Effector memory CD8-positive, alpha-beta T cell (primary cell): ENCODE results near the gene PILRB.
"Not testable (repeated sequence)": the region's sequence is repeated elsewhere in the genome, so short reads cannot be mapped to it uniquely, and the experiment has no call there.

Experiments
- ATAC-seq: fragments of 150-1000 bp; cut with Tn5 transposase; replicated peaks from 2 replicates; pipeline ENCODE4 v1.10.0; 2021; ENCODE audit warnings: mild to moderate bottlenecking, moderate library complexity
- DNase-seq, 3 experiments: peaks; one replicate each; pipeline ENCODE4 v3.0.0; 2021
- H3K27ac Mint-ChIP-seq, 2 donors: one replicate each; pipeline ENCODE4 v1.8.0; 2022; ENCODE audit warnings: mild to moderate bottlenecking in 2 of 2, mixed read lengths in 2 of 2, moderate library complexity in 2 of 2
- H3K27me3 Mint-ChIP-seq, 2 donors: one replicate each; pipeline ENCODE4 v1.8.0; 2022; ENCODE audit warnings: mixed read lengths in 2 of 2
- H3K36me3 Mint-ChIP-seq: one replicate; pipeline ENCODE4 v1.8.0; 2022; ENCODE audit warnings: mild to moderate bottlenecking, moderate library complexity, mixed read lengths; ENCODE audit not compliant: insufficient read depth
- H3K4me1 Mint-ChIP-seq, 2 donors: one replicate each; pipeline ENCODE4 v1.8.0; 2022; ENCODE audit warnings: low read depth in 2 of 2, mixed read lengths in 2 of 2
- H3K4me3 Mint-ChIP-seq, 2 donors: one replicate each; pipeline ENCODE4 v1.8.0; 2022; ENCODE audit warnings: mild to moderate bottlenecking in 2 of 2, mixed read lengths in 2 of 2, moderate library complexity in 2 of 2
- H3K9me3 Mint-ChIP-seq, 2 donors: one replicate each; pipeline ENCODE4 v1.8.0; 2022; ENCODE audit warnings: mixed read lengths in 2 of 2

The PILRB gene

DNA sequence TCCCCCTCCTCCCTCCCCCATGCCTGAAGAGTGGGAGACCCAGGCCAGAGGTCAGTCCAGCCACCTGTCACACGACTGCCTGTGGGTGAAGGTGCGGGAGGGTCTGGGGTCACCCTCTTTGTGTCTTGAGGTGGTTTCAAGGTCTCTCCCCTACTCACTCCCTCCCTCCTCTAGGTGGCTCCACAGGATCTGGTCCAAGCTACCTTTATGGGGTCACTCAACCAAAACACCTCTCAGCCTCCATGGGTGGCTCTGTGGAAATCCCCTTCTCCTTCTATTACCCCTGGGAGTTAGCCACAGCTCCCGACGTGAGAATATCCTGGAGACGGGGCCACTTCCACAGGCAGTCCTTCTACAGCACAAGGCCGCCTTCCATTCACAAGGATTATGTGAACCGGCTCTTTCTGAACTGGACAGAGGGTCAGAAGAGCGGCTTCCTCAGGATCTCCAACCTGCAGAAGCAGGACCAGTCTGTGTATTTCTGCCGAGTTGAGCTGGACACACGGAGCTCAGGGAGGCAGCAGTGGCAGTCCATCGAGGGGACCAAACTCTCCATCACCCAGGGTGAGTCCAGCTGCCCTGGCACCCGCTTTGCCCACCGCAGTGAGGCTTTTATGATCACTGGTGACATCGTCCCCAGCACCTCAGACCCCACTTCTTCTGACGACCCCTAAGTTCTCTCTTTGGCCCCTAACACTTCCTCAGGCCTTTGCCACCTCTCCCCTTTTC lies 16.1 kb downstream of the PILRB start:
- not testable (repeated sequence) for ATAC-seq, H3K27me3 Mint-ChIP-seq, DNase-seq, H3K9me3 Mint-ChIP-seq
- H3K4me3 Mint-ChIP-seq = peak overlapping the region in 1 of 2 donors; percentile 23
- H3K36me3 Mint-ChIP-seq = peaks cover 11% of the 10 kb centered on the region
- H3K27ac Mint-ChIP-seq = peak overlapping the region in 1 of 2 donors; percentile 68
- peaks cover 15 to 23% of the 10 kb centered on the region in 2 donors for H3K4me1 Mint-ChIP-seq

DNA sequence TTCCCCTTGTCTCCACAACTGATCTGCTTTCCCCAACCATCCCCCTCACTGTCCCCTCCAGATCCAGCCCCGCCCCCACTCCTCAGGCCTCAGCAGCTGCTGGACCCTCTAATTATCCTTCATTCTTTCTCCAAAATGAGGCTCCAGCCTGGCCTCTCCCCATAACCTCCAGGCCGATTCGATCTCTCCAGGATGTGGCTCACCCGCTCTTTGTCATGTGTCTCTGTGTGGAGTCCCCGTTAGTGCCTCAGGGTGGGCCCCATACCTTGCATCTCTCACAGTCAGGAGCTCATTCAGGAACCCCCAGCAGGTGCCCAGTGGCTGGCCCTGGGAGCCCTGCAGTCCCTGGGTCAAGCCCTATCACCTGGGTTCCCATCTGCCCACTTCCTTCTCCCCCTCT lies 16.7 kb downstream of the PILRB start:
- DNase-seq (no peak), ATAC-seq (no peak)
- H3K27me3 Mint-ChIP-seq = no peaks in the 10 kb centered on the region
- H3K4me1 Mint-ChIP-seq = peaks cover 14 to 22% of the 10 kb centered on the region in 2 donors
- peak overlapping the region in 1 of 2 donors; percentile 3 for H3K4me3 Mint-ChIP-seq
- peak overlapping the region in 1 of 2 donors; percentile 68 for H3K27ac Mint-ChIP-seq
- no peaks in the 10 kb centered on the region for H3K9me3 Mint-ChIP-seq
- H3K36me3 Mint-ChIP-seq = peaks cover 9% of the 10 kb centered on the region

DNA sequence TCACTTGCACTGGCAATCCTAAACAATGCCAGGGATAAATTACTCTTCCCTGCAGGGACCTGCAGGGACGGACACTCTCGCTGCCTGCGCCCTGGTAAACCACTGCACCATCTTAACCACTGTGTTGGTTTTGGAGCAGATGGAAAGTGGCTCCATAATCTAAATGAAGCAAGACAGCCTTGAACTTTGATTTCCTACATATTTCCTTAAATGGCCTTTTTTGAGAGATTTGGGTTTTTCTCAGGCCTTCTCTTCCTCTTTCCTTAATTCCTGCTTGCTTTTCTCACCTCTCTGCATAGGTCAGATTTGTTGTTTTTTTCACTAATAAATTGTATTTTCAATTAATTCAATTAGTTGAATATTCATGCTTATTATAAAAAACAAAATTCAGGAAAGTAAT lies 18.1 kb downstream of the PILRB start:
- ATAC-seq (no peak), DNase-seq (no peak)
- Mint-ChIP-seq H3K36me3 (peaks cover 9% of the 10 kb centered on the region), H3K27me3 (no peaks in the 10 kb centered on the region), H3K27ac (no peak overlapping the region), H3K4me3 (no peak overlapping the region), H3K9me3 (no peaks in the 10 kb centered on the region), H3K4me1 (peaks cover 14 to 17% of the 10 kb centered on the region in 2 donors)

DNA sequence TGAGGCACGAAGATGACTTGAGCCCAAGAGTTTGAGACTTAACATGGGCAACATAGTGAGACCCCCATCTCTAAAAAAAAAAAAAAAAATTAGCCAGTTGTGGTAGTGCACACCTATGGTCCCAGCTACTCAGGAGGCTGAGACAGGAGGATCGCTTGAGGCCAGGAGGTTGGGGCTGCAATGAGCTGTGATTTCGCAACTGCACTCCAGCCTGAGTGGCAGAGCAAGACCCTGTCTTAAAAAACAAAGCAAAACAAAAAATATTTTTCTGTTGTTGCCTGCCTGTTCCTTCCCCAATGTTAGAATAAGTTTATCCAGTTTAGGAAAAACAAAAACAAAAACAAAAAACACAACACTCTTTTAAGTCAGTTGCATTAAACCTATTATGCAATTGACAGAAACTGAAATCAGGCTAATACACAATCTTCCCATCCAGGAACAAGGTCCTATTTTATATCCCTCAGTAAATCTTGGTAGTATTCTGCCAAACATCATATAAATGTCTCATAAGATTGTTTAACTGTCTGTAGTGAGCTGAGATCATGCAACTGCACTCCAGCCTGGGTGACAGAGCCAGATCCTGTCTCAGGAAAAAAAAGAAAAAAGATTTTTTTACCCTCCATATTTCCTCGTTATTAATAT lies 20.3 kb downstream of the PILRB start:
- Mint-ChIP-seq H3K27me3 (no peaks in the 10 kb centered on the region), H3K36me3 (peaks cover 9% of the 10 kb centered on the region), H3K4me1 (peaks cover 10% of the 10 kb centered on the region in 2 donors), H3K9me3 (no peaks in the 10 kb centered on the region), H3K27ac (no peak overlapping the region), H3K4me3 (no peak overlapping the region)
- no peak for DNase-seq
- no peak for ATAC-seq

DNA sequence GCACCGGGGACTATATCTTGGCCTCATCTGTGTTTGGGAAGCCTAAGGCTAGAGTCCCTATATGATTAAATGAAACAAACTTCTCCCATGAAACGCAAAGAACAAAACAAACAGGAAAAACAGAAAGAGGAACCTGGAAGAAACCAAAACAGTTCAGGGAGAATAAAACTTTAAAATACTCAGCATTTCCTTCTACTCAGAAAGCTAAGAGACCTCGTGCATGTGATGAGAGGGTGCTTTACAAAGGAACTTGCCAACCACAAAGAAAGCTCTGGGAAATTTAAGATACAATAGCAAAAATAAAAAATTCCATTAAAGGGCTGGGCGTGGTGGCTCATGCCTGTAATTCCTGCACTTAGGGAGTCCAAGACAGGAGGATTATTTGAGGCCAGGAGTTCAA lies 22.3 kb downstream of the PILRB start:
- Mint-ChIP-seq H3K27me3 (no peaks in the 10 kb centered on the region), H3K9me3 (no peaks in the 10 kb centered on the region), H3K27ac (no peak overlapping the region), H3K4me3 (no peak overlapping the region), H3K4me1 (peaks cover 0 to under 1% of the 10 kb centered on the region in 2 donors), H3K36me3 (peaks cover 9% of the 10 kb centered on the region)
- no peak for ATAC-seq
- DNase-seq = no peak

DNA sequence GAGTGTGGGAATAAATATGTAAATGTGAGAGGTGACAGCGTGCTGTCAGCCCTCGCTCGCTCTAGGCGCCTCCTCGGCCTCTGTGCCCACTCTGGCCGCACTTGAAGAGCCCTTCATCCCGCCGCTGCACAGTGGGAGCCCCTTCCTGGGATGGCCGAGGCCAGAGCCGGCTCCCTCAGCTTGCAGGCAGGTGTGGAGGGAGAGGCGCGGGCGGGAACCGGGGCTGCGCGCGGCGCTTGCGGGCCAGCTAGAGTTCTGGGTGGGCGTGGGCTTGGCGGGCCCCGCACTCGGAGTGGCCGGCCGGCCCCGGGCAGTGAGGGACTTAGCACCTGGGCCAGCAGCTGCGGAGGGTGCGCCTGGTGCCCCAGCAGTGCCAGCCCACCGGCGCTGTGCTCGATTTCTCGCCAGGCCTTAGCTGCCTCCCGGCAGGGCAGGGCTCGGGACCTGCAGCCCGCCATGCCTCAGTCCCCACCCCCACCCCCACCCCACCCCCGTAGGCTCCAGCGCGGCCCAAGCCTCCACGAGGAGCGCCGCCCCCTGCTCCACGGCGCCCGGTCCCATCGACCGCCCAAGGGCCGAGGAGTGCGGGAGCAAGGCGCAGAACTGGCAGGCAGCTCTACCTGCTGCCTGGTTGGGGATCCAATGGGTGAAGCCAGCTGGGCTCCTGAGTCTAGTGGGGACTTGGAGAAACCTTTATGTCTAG lies 23.8 kb downstream of the PILRB start:
- H3K27ac Mint-ChIP-seq, DNase-seq, H3K9me3 Mint-ChIP-seq, H3K36me3 Mint-ChIP-seq, H3K4me3 Mint-ChIP-seq, H3K27me3 Mint-ChIP-seq, H3K4me1 Mint-ChIP-seq, ATAC-seq: not testable (repeated sequence)

DNA sequence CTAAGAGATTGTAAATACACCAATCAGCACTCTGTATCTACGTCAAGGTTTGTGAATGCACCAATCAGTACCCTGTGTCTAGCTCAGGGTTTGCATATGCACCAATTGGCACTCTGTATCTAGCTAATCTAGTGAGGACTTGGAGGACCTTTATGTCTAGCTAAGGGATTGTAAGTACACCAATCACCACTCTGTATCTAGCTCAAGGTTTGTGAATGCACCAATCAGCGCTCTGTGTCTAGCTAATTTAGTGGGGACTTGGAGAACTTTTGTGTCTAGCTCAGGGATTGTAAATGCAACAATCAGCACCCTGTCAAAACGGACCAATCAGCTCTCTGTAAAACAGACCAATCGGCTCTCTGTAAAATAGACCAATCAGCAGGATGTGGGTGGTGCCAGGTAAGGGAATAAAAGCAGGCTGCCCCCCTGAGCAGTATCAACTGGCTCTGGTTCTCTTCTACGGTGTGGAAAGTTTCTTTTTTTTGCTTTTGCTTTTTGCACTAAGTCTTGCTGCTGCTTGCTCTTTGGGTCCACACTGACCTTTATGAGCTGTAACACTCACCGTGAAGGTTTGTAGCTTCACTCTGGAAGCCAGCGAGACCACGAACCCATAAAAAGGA lies 24.4 kb downstream of the PILRB start:
- not testable (repeated sequence) for H3K4me3 Mint-ChIP-seq, H3K4me1 Mint-ChIP-seq, H3K27ac Mint-ChIP-seq, H3K27me3 Mint-ChIP-seq, DNase-seq, ATAC-seq, H3K36me3 Mint-ChIP-seq, H3K9me3 Mint-ChIP-seq

DNA sequence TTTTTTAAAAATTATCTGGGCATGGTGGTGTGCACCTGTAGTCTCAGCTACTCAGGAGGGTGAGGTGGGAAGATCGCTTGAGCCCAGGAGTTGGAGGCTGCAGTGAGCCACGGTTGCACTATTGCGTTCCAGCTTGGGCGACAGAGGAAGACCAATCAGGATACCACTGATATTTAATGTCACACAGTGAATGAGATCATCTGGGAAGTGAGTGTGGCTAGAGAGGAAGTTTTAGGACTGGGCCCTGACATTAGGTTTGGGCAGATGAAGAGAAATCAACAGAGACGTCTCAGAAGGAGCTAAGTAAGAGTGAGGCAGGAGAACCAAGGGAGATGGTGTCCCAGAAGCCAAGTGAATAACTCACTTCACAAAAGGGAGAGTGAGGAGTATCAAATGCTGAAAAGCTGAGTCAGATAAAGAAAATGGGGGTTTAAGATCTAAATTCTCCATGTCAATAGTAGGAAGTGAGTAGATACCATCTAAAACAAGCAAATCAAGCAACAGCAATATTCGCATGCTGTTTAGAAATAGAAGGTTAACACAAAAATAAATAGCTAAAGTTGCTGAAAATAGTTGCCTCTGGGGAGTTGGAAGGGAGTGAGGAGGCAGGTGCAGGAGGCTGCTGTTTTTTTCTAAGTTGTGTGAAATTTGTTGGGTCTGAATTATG lies 26.8 kb downstream of the PILRB start:
- Mint-ChIP-seq H3K36me3 (no peaks in the 10 kb centered on the region), H3K9me3 (no peaks in the 10 kb centered on the region), H3K4me1 (no peaks in the 10 kb centered on the region), H3K4me3 (no peak overlapping the region), H3K27ac (no peak overlapping the region), H3K27me3 (peaks cover 2 to 7% of the 10 kb centered on the region in 2 donors)
- no peak for ATAC-seq
- no peak for DNase-seq

DNA sequence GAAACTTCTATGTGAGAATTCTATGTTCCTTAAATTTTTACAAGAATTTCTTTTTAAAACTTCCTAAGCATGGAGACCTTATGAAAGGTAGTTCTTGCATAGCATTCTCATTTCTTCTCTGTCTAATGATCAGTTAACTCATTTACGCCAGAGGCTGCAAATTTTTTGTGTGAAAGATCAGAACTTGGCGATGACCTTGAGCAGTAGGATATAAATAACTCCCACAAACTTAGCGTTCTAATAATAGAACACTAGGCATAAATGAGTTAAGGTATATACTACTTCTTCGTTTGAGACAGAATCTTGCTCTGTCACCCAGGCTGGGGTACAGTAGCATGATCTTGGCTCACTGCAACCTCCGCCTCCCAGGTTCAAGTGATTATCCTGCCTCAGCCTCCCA lies 29.0 kb downstream of the PILRB start:
- Mint-ChIP-seq H3K27ac (no peak overlapping the region), H3K27me3 (peaks cover 10 to 15% of the 10 kb centered on the region in 2 donors), H3K36me3 (no peaks in the 10 kb centered on the region), H3K4me3 (no peak overlapping the region), H3K4me1 (no peaks in the 10 kb centered on the region), H3K9me3 (no peaks in the 10 kb centered on the region)
- DNase-seq (no peak), ATAC-seq (no peak)

DNA sequence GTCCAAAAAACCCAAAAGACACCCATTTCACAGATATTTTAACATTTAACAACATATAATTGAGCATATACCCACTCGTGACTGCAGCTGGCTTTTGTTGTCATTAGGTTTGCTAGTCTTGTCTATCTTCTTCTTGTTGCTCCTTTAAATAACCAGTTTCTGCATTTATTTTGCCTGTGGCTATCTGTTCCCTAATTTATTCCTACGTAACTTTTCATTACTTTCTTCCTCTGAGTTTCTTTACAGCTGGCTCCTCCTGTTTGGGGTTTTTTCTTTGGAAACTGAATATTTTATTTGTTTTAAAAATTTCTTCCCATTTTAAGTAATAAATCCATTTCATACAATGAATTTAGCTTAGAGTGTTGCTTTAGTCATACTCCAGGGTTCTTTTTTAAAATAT lies 29.8 kb downstream of the PILRB start:
- DNase-seq (no peak), ATAC-seq (no peak)
- Mint-ChIP-seq H3K4me3 (no peak overlapping the region), H3K27ac (no peak overlapping the region), H3K36me3 (no peaks in the 10 kb centered on the region), H3K4me1 (no peaks in the 10 kb centered on the region), H3K9me3 (no peaks in the 10 kb centered on the region), H3K27me3 (peaks cover 10 to 15% of the 10 kb centered on the region in 2 donors)

DNA sequence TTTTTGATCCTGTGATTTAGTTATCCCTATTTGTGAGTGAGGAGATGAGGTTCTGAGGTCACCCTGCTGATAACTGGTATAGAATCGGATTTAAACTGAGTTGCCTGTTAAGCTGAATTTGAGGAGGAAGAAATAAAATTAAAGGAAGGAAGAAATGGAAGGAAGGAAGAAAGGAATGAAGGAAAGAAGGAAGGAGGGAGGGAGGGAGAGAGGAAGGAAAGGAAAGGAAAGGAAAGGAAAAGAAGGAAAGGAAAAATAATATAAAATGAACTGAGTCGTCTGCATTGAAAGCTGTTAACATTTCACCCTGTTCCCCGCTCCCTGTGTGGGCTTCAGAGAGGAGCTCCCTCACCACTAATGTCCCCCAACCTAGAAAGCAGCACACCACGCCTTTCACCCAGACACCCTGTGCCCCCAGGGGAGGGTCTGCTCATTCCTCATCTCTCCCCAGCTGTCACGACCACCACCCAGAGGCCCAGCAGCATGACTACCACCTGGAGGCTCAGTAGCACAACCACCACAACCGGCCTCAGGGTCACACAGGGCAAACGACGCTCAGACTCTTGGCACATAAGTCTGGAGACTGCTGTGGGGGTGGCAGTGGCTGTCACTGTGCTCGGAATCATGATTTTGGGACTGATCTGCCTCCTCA lies 31.6 kb downstream of the PILRB start:
- Mint-ChIP-seq H3K27me3 (peaks cover 10 to 15% of the 10 kb centered on the region in 2 donors), H3K4me1 (no peaks in the 10 kb centered on the region), H3K36me3 (peaks cover 3% of the 10 kb centered on the region), H3K9me3 (no peaks in the 10 kb centered on the region), H3K4me3 (no peak overlapping the region), H3K27ac (no peak overlapping the region)
- ATAC-seq (no peak), DNase-seq (no peak)

DNA sequence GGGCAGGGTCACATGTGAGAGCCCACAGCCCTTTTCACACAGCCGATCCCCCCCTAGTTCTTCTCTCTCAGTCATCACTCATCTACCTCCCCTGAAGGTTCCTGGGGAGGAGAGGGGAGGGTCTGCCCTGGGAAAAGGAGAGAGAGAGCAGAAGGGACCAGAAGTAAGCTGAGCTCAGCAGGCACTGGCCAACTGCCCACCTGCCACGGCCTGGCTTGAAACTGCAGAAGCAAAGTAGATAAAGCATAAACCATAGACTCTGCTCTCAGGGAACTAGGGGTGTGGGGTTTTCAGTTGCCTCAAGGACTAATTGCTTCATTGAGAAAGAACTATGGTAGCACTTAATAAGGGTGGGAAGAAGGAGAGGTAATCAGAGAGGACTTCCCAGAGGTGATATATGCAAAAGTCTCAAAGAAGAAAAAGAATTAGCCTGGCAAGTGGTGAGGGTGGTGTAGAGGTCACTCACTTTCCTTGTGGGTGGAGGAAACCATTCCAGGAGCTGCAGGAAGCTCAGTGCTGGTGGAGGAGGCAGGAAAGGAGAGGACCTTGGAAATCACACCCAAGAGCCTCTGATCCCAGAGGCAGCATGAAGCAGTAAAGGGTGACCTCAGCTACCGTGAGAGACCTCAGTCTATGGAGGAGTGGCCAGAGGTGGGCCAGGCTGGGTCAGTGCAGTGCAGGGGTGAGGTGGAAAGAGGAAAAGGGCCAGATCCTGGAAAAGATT lies 32.5 kb downstream of the PILRB start:
- no peak for ATAC-seq
- H3K27me3 Mint-ChIP-seq = peaks cover 10 to 15% of the 10 kb centered on the region in 2 donors
- H3K4me1 Mint-ChIP-seq = no peaks in the 10 kb centered on the region
- H3K4me3 Mint-ChIP-seq = no peak overlapping the region
- peaks cover 5% of the 10 kb centered on the region for H3K36me3 Mint-ChIP-seq
- no peak overlapping the region for H3K27ac Mint-ChIP-seq
- H3K9me3 Mint-ChIP-seq = no peaks in the 10 kb centered on the region
- DNase-seq = no peak
